ENCODE measurements around the gene BTBD9. TPM values are rescaled to one million over a fixed set of nuclear protein-coding genes. Genes with fewer than 3 reads are reported as not detected.

Gene BTBD9
- total and polyA plus RNA-seq, 9 of the 15 experiments (the other 6 are each of a cell fraction or from before 2014, with no cell fraction given): 0.08 to 1.6 (median 0.58) TPM

GRCh38 chr6:38349795-38350194 is 289.9 kb downstream of the BTBD9 start:
- Histone ChIP-seq H3K36me3 (ENCODE audit: control insufficient read depth, insufficient read depth, low read length) (no peaks in the 10 kb centered on the region), H2AFZ (ENCODE audit: low read depth, low read length) (no peak overlapping the region), H3K9me1 (ENCODE audit: control insufficient read depth, insufficient read depth, low read length) (no peaks in the 10 kb centered on the region), H3K9ac (ENCODE audit: insufficient read depth in 1 of 2, low read depth in 2 of 2, low read length in 2 of 2) (no peak overlapping the region), H3K4me2 (ENCODE audit: insufficient read depth, low read length) (no peak overlapping the region), H3K9me3 (replicated peaks; ENCODE audit: control insufficient read depth, insufficient read depth, low read depth, low read length) (no peaks in the 10 kb centered on the region), H3K4me3 (no peak overlapping the region), H3K79me2 (ENCODE audit: control insufficient read depth, insufficient read depth, low read length) (no peaks in the 10 kb centered on the region), H3K27ac (ENCODE audit: extremely low read depth, low read depth, low read length) (no peak overlapping the region), H4K20me1 (replicated peaks; ENCODE audit: control insufficient read depth, insufficient read depth, low read length) (no peaks in the 10 kb centered on the region), H3K4me1 (replicated peaks in 1 of 2; ENCODE audit: control insufficient read depth in 2 of 2, insufficient read depth in 2 of 2, low read length in 2 of 2) (no peaks in the 10 kb centered on the region), H3K27me3 (ENCODE audit: control insufficient read depth in 2 of 2, insufficient read depth in 2 of 2, low read length in 2 of 2) (peaks cover 0 to 6% of the 10 kb centered on the region in 2 experiments; a peak in 3 of 5 replicates)
- DNase-seq (ENCODE audit: extremely low read depth in 1 of 4, low spot score in 3 of 4) (no peak), FAIRE-seq (no peak), ATAC-seq (no peak)
- BruUV-seq (replicated peaks): no TSS peak
- TF ChIP-seq ERF (CRISPR knock-in tag; IDR thresholded peaks at IDR 0.05): no peak
- TF ChIP-seq ZC3H11A (IDR thresholded peaks at IDR 0.05; ENCODE audit: low read depth, low read length): no peak
- no peak for TF ChIP-seq ZFP1 (CRISPR knock-in tag; IDR thresholded peaks at IDR 0.05)
- no peak for TF ChIP-seq ID3 (CRISPR knock-in tag; IDR thresholded peaks at IDR 0.05)
- TF ChIP-seq ID3 (tag; IDR thresholded peaks at IDR 0.05): no peak
- no peak for TF ChIP-seq ZMIZ1 (IDR thresholded peaks at IDR 0.05; ENCODE audit: low read depth in 2 of 2, low read length in 2 of 2)
- no peak for TF ChIP-seq CBFB (CRISPR knock-in tag; IDR thresholded peaks at IDR 0.05)
- no peak for TF ChIP-seq BMI1 (IDR thresholded peaks at IDR 0.05; ENCODE audit: low read length)
- TF ChIP-seq IRF1 (CRISPR knock-in tag; IDR thresholded peaks at IDR 0.05; ENCODE audit: borderline replicate concordance): no peak
- TF ChIP-seq CREBBP (IDR thresholded peaks at IDR 0.05; ENCODE audit: low read depth, low read length): no peak
- no peak for TF ChIP-seq KAT8 (IDR thresholded peaks at IDR 0.05; ENCODE audit: low read depth)
- ChIA-PET CTCF (ENCODE audit: low intra/inter-chr PET ratio) (no interaction called here), POLR2A (interaction anchor here (0.9 kb wide), 1 partner anchor 42 kb away, joined by 3 read pairs; no protein-coding TSS in a partner anchor)
- in situ Hi-C loops (cut with MboI) (no loop called here), intact Hi-C loops (cut with micrococcal nuclease) (no loop called here)
- 0% methylated on average over 3 of the region's 3 CpGs for WGBS (ENCODE audit: insufficient coverage, low coverage, missing lambda C conversion rate)
